Neural crest cell (in vitro differentiated cells): ENCODE measurements around the gene SPOCK1. TPM values are rescaled to one million over a fixed set of nuclear protein-coding genes. Genes with fewer than 3 reads are reported as not detected.

Experiments used
- DNase-seq: peaks from one replicate; pipeline ENCODE4 v3.0.0; 2021; ENCODE audit warnings: low read depth, mixed read lengths, low spot score
- H3K27ac Mint-ChIP-seq: one replicate; pipeline ENCODE4 v1.8.0; 2021; ENCODE audit warnings: mild to moderate bottlenecking, mixed read lengths; ENCODE audit not compliant: unreplicated experiment
- H3K27me3 Mint-ChIP-seq: 2 replicates; pipeline ENCODE4 v1.8.0; 2021; ENCODE audit warnings: low read depth, mild to moderate bottlenecking, mixed read lengths
- H3K36me3 Mint-ChIP-seq: 2 replicates; pipeline ENCODE4 v1.8.0; 2021; ENCODE audit warnings: low read depth, mild to moderate bottlenecking, mixed read lengths
- H3K4me1 Mint-ChIP-seq: 2 replicates; pipeline ENCODE4 v1.8.0; 2021; ENCODE audit warnings: mixed read lengths
- H3K4me3 Mint-ChIP-seq: one replicate; pipeline ENCODE4 v1.8.0; 2021; ENCODE audit warnings: mild to moderate bottlenecking, mixed read lengths
- H3K9me3 Mint-ChIP-seq: 2 replicates; pipeline ENCODE4 v1.8.0; 2021; ENCODE audit warnings: mixed read lengths
- total RNA-seq: library from RNA; stranded (reverse); gene quantifications from 2 replicates; pipeline ENCODE4 v1.2.1, GENCODE V29; 2021
- TF ChIP-seq, protein P1 (sequence below): fragments of 200-600 bp; sonication (generic); conservative IDR thresholded peaks from 2 replicates; pipeline ENCODE4 v1.5.0; 2021; ENCODE audit warnings: antibody characterized with exemption, mild to moderate bottlenecking

The SPOCK1 gene
- total RNA-seq, 1 donor from 2014 or later, result 89.7 TPM

DNA sequence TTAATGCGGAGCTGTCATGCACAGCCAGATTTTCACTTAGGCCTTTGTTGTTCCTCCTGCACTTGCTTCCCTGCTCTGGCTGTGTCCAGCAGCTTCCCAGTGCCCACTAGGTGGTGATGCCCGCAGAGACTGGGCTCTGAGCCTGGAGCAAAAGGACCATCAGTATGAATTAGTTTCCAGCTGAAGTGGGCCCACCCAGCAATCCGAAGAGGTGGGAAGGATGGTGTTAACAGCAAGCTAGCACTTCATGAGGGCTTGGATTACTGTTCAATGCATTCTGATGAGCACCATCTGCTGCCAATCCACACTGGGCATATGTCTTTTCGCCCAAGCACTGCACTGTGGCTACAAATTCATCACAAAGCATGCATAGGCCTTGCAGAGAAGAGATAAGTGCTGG, 459.1 kb downstream of the SPOCK1 start:
- Mint-ChIP-seq H3K27me3 (peaks cover 12% of the 10 kb centered on the region), H3K4me1 (peaks cover 8% of the 10 kb centered on the region), H3K27ac (no peak overlapping the region), H3K36me3 (peaks cover 9% of the 10 kb centered on the region), H3K9me3 (peaks cover 7% of the 10 kb centered on the region), H3K4me3 (no peak overlapping the region)
- TF ChIP-seq, protein P1, sequence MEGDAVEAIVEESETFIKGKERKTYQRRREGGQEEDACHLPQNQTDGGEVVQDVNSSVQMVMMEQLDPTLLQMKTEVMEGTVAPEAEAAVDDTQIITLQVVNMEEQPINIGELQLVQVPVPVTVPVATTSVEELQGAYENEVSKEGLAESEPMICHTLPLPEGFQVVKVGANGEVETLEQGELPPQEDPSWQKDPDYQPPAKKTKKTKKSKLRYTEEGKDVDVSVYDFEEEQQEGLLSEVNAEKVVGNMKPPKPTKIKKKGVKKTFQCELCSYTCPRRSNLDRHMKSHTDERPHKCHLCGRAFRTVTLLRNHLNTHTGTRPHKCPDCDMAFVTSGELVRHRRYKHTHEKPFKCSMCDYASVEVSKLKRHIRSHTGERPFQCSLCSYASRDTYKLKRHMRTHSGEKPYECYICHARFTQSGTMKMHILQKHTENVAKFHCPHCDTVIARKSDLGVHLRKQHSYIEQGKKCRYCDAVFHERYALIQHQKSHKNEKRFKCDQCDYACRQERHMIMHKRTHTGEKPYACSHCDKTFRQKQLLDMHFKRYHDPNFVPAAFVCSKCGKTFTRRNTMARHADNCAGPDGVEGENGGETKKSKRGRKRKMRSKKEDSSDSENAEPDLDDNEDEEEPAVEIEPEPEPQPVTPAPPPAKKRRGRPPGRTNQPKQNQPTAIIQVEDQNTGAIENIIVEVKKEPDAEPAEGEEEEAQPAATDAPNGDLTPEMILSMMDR, result no peak
- DNase-seq, result no peak

DNA sequence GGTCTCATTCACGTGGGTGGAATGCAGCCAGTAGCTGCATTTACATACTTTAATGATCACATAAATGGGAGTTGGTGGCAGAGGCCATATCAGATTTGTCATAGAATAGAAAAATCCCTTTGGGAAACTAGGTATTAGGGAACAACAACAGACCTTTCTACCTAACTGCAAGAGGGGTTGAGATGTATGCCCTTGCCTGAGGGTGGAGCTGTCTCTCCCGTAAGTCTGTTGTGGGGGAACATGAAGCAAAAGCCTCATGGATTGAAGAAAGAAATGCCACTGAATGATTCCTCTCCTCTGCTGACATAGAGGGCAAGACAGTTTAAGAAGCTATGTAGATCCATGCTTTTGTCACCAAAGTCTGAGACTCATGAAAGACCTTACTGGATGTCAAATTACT, 461.3 kb downstream of the SPOCK1 start:
- H3K36me3 Mint-ChIP-seq, result peaks cover 4% of the 10 kb centered on the region
- no peak overlapping the region for H3K27ac Mint-ChIP-seq
- TF ChIP-seq, protein P1, result no peak
- no peak for DNase-seq
- peaks cover 4% of the 10 kb centered on the region for H3K9me3 Mint-ChIP-seq
- H3K27me3 Mint-ChIP-seq, result peaks cover 12% of the 10 kb centered on the region
- no peak overlapping the region for H3K4me3 Mint-ChIP-seq
- peaks cover 12% of the 10 kb centered on the region for H3K4me1 Mint-ChIP-seq

DNA sequence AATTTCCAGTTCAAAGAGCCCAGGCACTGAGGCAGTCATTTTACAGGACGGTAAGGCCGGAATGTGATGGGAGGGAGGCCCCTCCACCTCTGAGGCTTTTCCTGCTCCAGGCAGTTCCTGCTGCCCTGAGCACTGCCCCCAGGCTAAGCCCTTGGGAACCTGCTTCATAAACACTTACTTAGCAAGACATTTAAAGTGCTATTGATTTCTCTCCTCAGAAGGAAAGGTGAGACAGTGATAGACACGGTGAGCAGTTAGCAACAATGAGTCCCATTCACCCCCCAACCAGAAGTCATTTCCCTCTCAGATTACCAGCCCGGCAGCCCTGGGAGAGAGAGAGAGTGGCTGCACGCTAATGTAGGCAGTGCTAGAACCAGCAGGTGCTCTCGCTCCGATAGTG, 462.5 kb downstream of the SPOCK1 start:
- no peak for DNase-seq
- H3K27me3 Mint-ChIP-seq, result peaks cover 12% of the 10 kb centered on the region
- H3K4me3 Mint-ChIP-seq, result no peak overlapping the region
- peaks cover 12% of the 10 kb centered on the region for H3K4me1 Mint-ChIP-seq
- H3K27ac Mint-ChIP-seq, result no peak overlapping the region
- TF ChIP-seq, protein P1, result no peak
- no peaks in the 10 kb centered on the region for H3K36me3 Mint-ChIP-seq
- H3K9me3 Mint-ChIP-seq, result no peaks in the 10 kb centered on the region

DNA sequence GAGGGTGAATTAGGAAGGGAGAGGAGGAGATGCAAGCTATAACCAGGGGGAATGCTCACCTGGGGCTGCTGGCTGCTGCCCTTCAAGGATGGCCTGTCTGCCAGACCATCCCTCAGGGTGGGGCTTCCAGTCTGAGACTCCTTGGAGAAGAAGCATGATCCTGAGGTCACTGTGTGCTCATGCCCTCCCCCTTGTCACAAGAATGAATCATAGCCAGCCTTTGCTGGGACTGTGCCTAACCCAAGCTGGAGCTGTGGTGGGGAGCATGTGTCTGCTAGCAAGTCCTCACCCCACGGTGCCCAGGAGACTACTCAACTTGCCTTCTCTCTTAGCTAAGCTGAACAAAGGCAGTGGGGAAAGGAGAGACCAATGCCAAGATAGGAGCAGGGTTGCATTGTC, 463.6 kb downstream of the SPOCK1 start:
- Mint-ChIP-seq H3K27ac (no peak overlapping the region), H3K27me3 (peaks cover 12% of the 10 kb centered on the region), H3K4me1 (peaks cover 12% of the 10 kb centered on the region), H3K36me3 (no peaks in the 10 kb centered on the region), H3K9me3 (no peaks in the 10 kb centered on the region), H3K4me3 (no peak overlapping the region)
- TF ChIP-seq, protein P1, result no peak
- no peak for DNase-seq

DNA sequence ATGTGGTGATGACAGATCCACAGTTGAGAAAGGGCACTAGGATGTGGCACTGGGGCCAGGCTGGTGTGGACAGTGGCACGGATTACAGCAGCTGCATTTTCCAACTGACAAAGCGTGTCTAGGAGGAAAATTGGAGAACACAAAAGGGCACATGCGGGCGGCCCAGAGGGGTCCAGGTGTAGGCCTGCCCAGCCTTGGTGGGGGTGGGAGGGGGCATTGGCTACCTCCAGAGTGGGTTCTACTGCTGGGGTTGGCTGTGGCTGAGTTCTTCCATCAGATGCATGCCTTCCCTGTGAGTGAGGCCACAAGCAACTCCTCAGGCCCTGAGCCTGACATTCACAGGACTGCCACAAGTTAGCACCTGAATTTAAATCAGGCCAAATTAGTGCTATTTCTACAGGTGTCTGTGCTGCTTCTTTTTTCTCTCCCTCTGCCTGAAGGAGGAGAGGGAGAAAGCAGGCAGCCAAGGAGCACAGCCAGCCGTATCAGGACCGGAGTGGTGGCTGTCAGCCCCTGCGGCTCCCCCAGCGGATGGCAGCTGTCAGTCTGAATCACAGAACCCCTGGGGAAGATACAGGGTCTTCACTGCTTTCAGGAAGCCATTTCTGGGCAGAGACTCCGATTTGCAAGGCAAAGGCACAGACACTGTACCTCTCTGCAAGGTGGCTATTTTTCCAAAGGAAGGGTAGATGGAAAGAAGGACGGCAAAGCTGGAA, 464.2 kb downstream of the SPOCK1 start:
- Mint-ChIP-seq H3K27me3 (peaks cover 12% of the 10 kb centered on the region), H3K9me3 (no peaks in the 10 kb centered on the region), H3K4me3 (no peak overlapping the region), H3K27ac (peak overlapping the region; percentile 39), H3K4me1 (peaks cover 12% of the 10 kb centered on the region), H3K36me3 (no peaks in the 10 kb centered on the region)
- TF ChIP-seq, protein P1, result no peak
- no peak for DNase-seq
